ENCODE data around the gene MCFD2. TPM values are rescaled to one million over a fixed set of nuclear protein-coding genes. Genes with fewer than 3 reads are reported as not detected.

The MCFD2 gene
- total RNA-seq, 2 experiments from 2014 or later: 55.7 to 75.2 TPM

GRCh38 chr2:46921676-46922448 is 6.3 kb upstream of the MCFD2 start:
- H3K4me1 ChIP-seq (ENCODE audit: insufficient read depth, low read length, poor library complexity, severe bottlenecking): peaks cover 36% of the 10 kb centered on the region
- peaks cover 31% of the 10 kb centered on the region for H3K79me2 ChIP-seq (ENCODE audit: insufficient read depth, low read depth, low read length)
- peaks cover 24% of the 10 kb centered on the region for H3K36me3 ChIP-seq (ENCODE audit: insufficient read depth, low read length)
- CTCF ChIA-PET (ENCODE audit: unreplicated experiment): no interaction called here
- H3K9me2 ChIP-seq (ENCODE audit: insufficient read depth, low read length): no peaks in the 10 kb centered on the region
- no TSS peak for BruUV-seq (replicated peaks)
- H3K27ac ChIP-seq (ENCODE audit: low read depth, low read length, poor library complexity, severe bottlenecking): no peak overlapping the region
- H3K4me2 ChIP-seq (ENCODE audit: low read length): peak overlapping the region; percentile 22; the same call in 1 of the 2 replicates
- 0 out of 2 replicates have a peak, but pooled peaks cover 7% of the 10 kb centered on the region for H4K20me1 ChIP-seq (ENCODE audit: insufficient read depth, low read length)
- peaks cover 11% of the 10 kb centered on the region; the same call in 1 of the 2 replicates for H3K9me3 ChIP-seq (ENCODE audit: low read length)
- DNase-seq (ENCODE audit: low spot score): no peak
- POLR2A ChIA-PET: interaction anchor here (1.6 kb wide), 1 partner anchor 14 kb away, joined by 5 read pairs; no protein-coding TSS in a partner anchor
- no peak for TF ChIP-seq CTCF (conservative IDR thresholded peaks at IDR 0.05; ENCODE audit: low read length)
- TF ChIP-seq EZH2phosphoT487 (IDR thresholded peaks at IDR 0.05; ENCODE audit: borderline replicate concordance, low read depth, low read length): no peak
- no peak overlapping the region for H2AFZ ChIP-seq (ENCODE audit: low read length)
- intact Hi-C loops (cut with micrococcal nuclease; ENCODE audit: unreplicated experiment): no loop called here
- no peak overlapping the region for H3K4me3 ChIP-seq (ENCODE audit: low read depth, low read length, poor library complexity, severe bottlenecking)

DNA sequence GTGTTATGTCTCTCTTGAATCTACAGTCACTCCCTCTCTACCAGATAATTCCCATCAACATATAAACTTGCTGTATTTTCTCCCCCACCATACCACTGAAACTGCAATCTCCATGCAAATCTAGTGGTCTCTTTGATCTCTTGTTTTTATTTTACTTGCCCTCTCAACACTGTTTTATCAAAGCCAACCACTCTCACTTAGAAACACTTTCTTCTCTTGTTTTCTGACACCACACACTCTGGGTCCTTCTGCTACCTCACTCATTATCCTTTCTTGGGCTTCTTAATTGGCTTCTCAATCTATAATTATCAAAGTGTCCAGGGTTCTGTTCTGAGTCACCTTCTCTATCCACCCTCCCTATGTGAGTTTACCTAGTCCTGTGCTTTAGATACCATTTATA is 2.0 kb upstream of the MCFD2 start:
- Histone ChIP-seq H2AFZ (ENCODE audit: low read length) (no peak overlapping the region), H4K20me1 (ENCODE audit: insufficient read depth, low read length) (peaks cover 12% of the 10 kb centered on the region; the same call in 1 of the 2 replicates), H3K4me2 (ENCODE audit: low read length) (peak overlapping the region; percentile 88), H3K79me2 (ENCODE audit: insufficient read depth, low read depth, low read length) (peaks cover 62% of the 10 kb centered on the region), H3K4me3 (ENCODE audit: low read depth, low read length, poor library complexity, severe bottlenecking) (peak overlapping the region; percentile 84), H3K9me3 (ENCODE audit: low read length) (no peaks in the 10 kb centered on the region), H3K27ac (ENCODE audit: low read depth, low read length, poor library complexity, severe bottlenecking) (peak overlapping the region; percentile 77), H3K36me3 (ENCODE audit: insufficient read depth, low read length) (peaks cover 19% of the 10 kb centered on the region), H3K4me1 (ENCODE audit: insufficient read depth, low read length, poor library complexity, severe bottlenecking) (peaks cover 55% of the 10 kb centered on the region), H3K9me2 (ENCODE audit: insufficient read depth, low read length) (no peaks in the 10 kb centered on the region)
- CTCF ChIA-PET (ENCODE audit: unreplicated experiment): interaction anchor here (1.3 kb wide), 1 partner anchor 406 kb away, joined by 5 read pairs; no protein-coding TSS in a partner anchor
- intact Hi-C loops (cut with micrococcal nuclease; ENCODE audit: unreplicated experiment): loop anchor here (5.0 kb wide), 2 partner anchors 355 to 405 kb away; no protein-coding TSS in a partner anchor
- TF ChIP-seq EZH2phosphoT487 (IDR thresholded peaks at IDR 0.05; ENCODE audit: borderline replicate concordance, low read depth, low read length) (no peak), CTCF (conservative IDR thresholded peaks at IDR 0.05; ENCODE audit: low read length) (no peak)
- POLR2A ChIA-PET: interaction anchor here (1.1 to 2.4 kb wide), 4 partner anchors 12 to 257 kb away, joined by 3 to 7 read pairs (median 4); no protein-coding TSS in a partner anchor
- no TSS peak for BruUV-seq (replicated peaks)
- DNase-seq (ENCODE audit: low spot score): peak; percentile 57
